WTC11 (cell line): ENCODE data around the gene GFOD1. TPM values are rescaled to one million over a fixed set of nuclear protein-coding genes. Genes with fewer than 3 reads are reported as not detected.
A peak's percentile ranks its signal among the peaks of the same experiment; 100 is the strongest.

Experiments used
- ATAC-seq: fragments of 200-7000 bp; cut with Tn5 transposase; 2 replicates; pipeline ENCODE4 v1.10.0; 2021; ENCODE audit warnings: mild to moderate bottlenecking, moderate library complexity
- CTCF ChIA-PET: fragments of 300-600 bp; sonication (Branson Sonifier 250); formaldehyde crosslinking; loops from one replicate; lab custom pipeline; 2021; ENCODE audit warnings: antibody characterized with exemption; lab: Charles Lee
- POLR2A ChIA-PET: fragments of 350-600 bp; sonication (Branson Sonifier 250); formaldehyde crosslinking; loops from one replicate; lab custom pipeline; 2021; ENCODE audit warnings: antibody characterized with exemption; lab: Charles Lee
- DNase-seq: peaks from one replicate; pipeline ENCODE4 v3.0.0; 2021; ENCODE audit warnings: low spot score
- H3K27ac Mint-ChIP-seq: 2 replicates; pipeline ENCODE4 v1.8.0; 2021; ENCODE audit warnings: mixed read lengths
- H3K27me3 Mint-ChIP-seq: 2 replicates; pipeline ENCODE4 v1.8.0; 2021; ENCODE audit warnings: low read depth, mild to moderate bottlenecking, moderate library complexity, mixed read lengths
- H3K36me3 Mint-ChIP-seq: 2 replicates; pipeline ENCODE4 v1.8.0; 2021; ENCODE audit warnings: mixed read lengths
- H3K4me1 Mint-ChIP-seq: 2 replicates; pipeline ENCODE4 v1.8.0; 2022; ENCODE audit warnings: mixed read lengths
- H3K4me3 Mint-ChIP-seq: 2 replicates; pipeline ENCODE4 v1.8.0; 2021; ENCODE audit warnings: mild to moderate bottlenecking, moderate library complexity, mixed read lengths
- H3K9me3 Mint-ChIP-seq: 2 replicates; pipeline ENCODE4 v1.8.0; 2021; ENCODE audit warnings: mixed read lengths
- ATF1 ChIP-seq: sonication (generic); formaldehyde crosslinking; IDR thresholded peaks from 2 replicates; pipeline ENCODE4 v1.8.1; 2023; ENCODE audit warnings: mild to moderate bottlenecking, moderate library complexity, missing genetic modification reagents
- ATF3 ChIP-seq: sonication (generic); formaldehyde crosslinking; conservative IDR thresholded peaks from 2 replicates; pipeline ENCODE4 v1.8.1; 2022; ENCODE audit warnings: mild to moderate bottlenecking, missing genetic modification reagents
- CDX4 ChIP-seq: fragments of 250-450 bp; sonication (Bioruptor Pico); IDR thresholded peaks from 2 replicates; pipeline ENCODE4 v1.9.0; 2021; ENCODE audit warnings: moderate library complexity, mild to moderate bottlenecking, inconsistent platforms, borderline replicate concordance
- CREB1 ChIP-seq: sonication (generic); formaldehyde crosslinking; IDR thresholded peaks from 2 replicates; pipeline ENCODE4 v1.8.0; 2023; ENCODE audit warnings: mild to moderate bottlenecking, missing genetic modification reagents
- E2F5 ChIP-seq: sonication (generic); formaldehyde crosslinking; IDR thresholded peaks from 2 replicates; pipeline ENCODE4 v1.8.1; 2022; ENCODE audit warnings: mild to moderate bottlenecking, moderate library complexity, missing genetic modification reagents
- ESRRA ChIP-seq: sonication (generic); formaldehyde crosslinking; IDR thresholded peaks from 2 replicates; pipeline ENCODE4 v1.8.1; 2022; ENCODE audit warnings: mild to moderate bottlenecking, missing genetic modification reagents, borderline replicate concordance
- ETV6 ChIP-seq: sonication (generic); formaldehyde crosslinking; IDR thresholded peaks from 2 replicates; pipeline ENCODE4 v1.8.1; 2022; ENCODE audit warnings: mild to moderate bottlenecking, missing genetic modification reagents
- FOXK1 ChIP-seq: sonication (generic); formaldehyde crosslinking; IDR thresholded peaks from 2 replicates; pipeline ENCODE4 v1.8.0; 2022; ENCODE audit warnings: mild to moderate bottlenecking, moderate library complexity, missing genetic modification reagents
- FOXP4 ChIP-seq: sonication (generic); formaldehyde crosslinking; IDR thresholded peaks from 2 replicates; pipeline ENCODE4 v1.8.0; 2022; ENCODE audit warnings: mild to moderate bottlenecking, missing genetic modification reagents
- GABPB1 ChIP-seq: sonication (generic); formaldehyde crosslinking; IDR thresholded peaks from 2 replicates; pipeline ENCODE4 v1.8.1; 2023; ENCODE audit warnings: mild to moderate bottlenecking, missing genetic modification reagents
- GRHL2 ChIP-seq: fragments of 250-450 bp; sonication (Bioruptor Pico); IDR thresholded peaks from 2 replicates; pipeline ENCODE4 v1.8.0; 2022; ENCODE audit warnings: mild to moderate bottlenecking, moderate library complexity; ENCODE audit not compliant: insufficient replicate concordance, severe bottlenecking
- GTF2I ChIP-seq: fragments of 250-450 bp; sonication (Bioruptor Pico); conservative IDR thresholded peaks from 2 replicates; pipeline ENCODE4 v1.4.0; 2021; ENCODE audit warnings: mild to moderate bottlenecking
- HMGA2 ChIP-seq: fragments of 250-450 bp; sonication (Bioruptor Pico); IDR thresholded peaks from 2 replicates; pipeline ENCODE4 v1.4.0; 2021; ENCODE audit warnings: mild to moderate bottlenecking, moderate library complexity
- JUN ChIP-seq: sonication (generic); formaldehyde crosslinking; IDR thresholded peaks from 2 replicates; pipeline ENCODE4 v1.8.0; 2023; ENCODE audit warnings: mild to moderate bottlenecking, missing genetic modification reagents
- MAX ChIP-seq: sonication (generic); formaldehyde crosslinking; IDR thresholded peaks from 2 replicates; pipeline ENCODE4 v1.8.0; 2022; ENCODE audit warnings: mild to moderate bottlenecking, missing genetic modification reagents
- NFATC4 ChIP-seq: fragments of 250-450 bp; sonication (Bioruptor Pico); IDR thresholded peaks from 2 replicates; pipeline ENCODE4 v1.9.0; 2021; ENCODE audit warnings: mild to moderate bottlenecking
- NR1H2 ChIP-seq: sonication (generic); formaldehyde crosslinking; IDR thresholded peaks from 2 replicates; pipeline ENCODE4 v1.9.0; 2021; ENCODE audit warnings: mild to moderate bottlenecking, moderate library complexity, missing genetic modification reagents
- NR2C2 ChIP-seq: sonication (generic); formaldehyde crosslinking; IDR thresholded peaks from 2 replicates; pipeline ENCODE4 v1.8.0; 2022; ENCODE audit warnings: mild to moderate bottlenecking, missing genetic modification reagents
- PRRX2 ChIP-seq: fragments of 250-450 bp; sonication (Bioruptor Pico); IDR thresholded peaks from 2 replicates; pipeline ENCODE4 v1.8.0; 2021; ENCODE audit warnings: mild to moderate bottlenecking
- SMAD3 ChIP-seq: sonication (generic); formaldehyde crosslinking; IDR thresholded peaks from 2 replicates; pipeline ENCODE4 v1.8.0; 2022; ENCODE audit warnings: missing genetic modification reagents, mild to moderate bottlenecking, borderline replicate concordance
- SMAD4 ChIP-seq: sonication (generic); formaldehyde crosslinking; IDR thresholded peaks from 2 replicates; pipeline ENCODE4 v1.8.0; 2022; ENCODE audit warnings: mild to moderate bottlenecking, missing genetic modification reagents
- SP1 ChIP-seq: sonication (generic); formaldehyde crosslinking; conservative IDR thresholded peaks from 2 replicates; pipeline ENCODE4 v1.8.1; 2022; ENCODE audit warnings: missing genetic modification reagents
- TEAD1 ChIP-seq: sonication (generic); formaldehyde crosslinking; IDR thresholded peaks from 2 replicates; pipeline ENCODE4 v1.8.0; 2022; ENCODE audit warnings: mild to moderate bottlenecking, missing genetic modification reagents
- TP53 ChIP-seq: sonication (generic); formaldehyde crosslinking; IDR thresholded peaks from 2 replicates; pipeline ENCODE4 v1.8.1; 2023; ENCODE audit warnings: mild to moderate bottlenecking, missing genetic modification reagents
- USF1 ChIP-seq: sonication (generic); formaldehyde crosslinking; IDR thresholded peaks from 2 replicates; pipeline ENCODE4 v1.8.0; 2022; ENCODE audit warnings: mild to moderate bottlenecking, missing genetic modification reagents
- ZNF232 ChIP-seq: sonication (generic); formaldehyde crosslinking; IDR thresholded peaks from 2 replicates; pipeline ENCODE4 v1.8.0; 2022; ENCODE audit warnings: mild to moderate bottlenecking, missing genetic modification reagents
- ZNF263 ChIP-seq: sonication (generic); formaldehyde crosslinking; IDR thresholded peaks from 2 replicates; pipeline ENCODE4 v1.8.1; 2022; ENCODE audit warnings: low read depth, mild to moderate bottlenecking, moderate library complexity, missing genetic modification reagents
- ZNF317 ChIP-seq: sonication (generic); formaldehyde crosslinking; IDR thresholded peaks from 2 replicates; pipeline ENCODE4 v1.8.1; 2023; ENCODE audit warnings: low read depth, mild to moderate bottlenecking, moderate library complexity, missing genetic modification reagents, borderline replicate concordance
- ZNF512 ChIP-seq: sonication (generic); formaldehyde crosslinking; IDR thresholded peaks from 2 replicates; pipeline ENCODE4 v1.8.1; 2022; ENCODE audit warnings: missing genetic modification reagents, borderline replicate concordance
- ZNF671 ChIP-seq: fragments of 250-450 bp; sonication (Bioruptor Pico); IDR thresholded peaks from 2 replicates; pipeline ENCODE4 v1.8.0; 2021; ENCODE audit warnings: mild to moderate bottlenecking
- total RNA-seq: library from RNA; stranded (reverse); gene quantifications from 3 replicates; pipeline ENCODE4 v1.2.3, GENCODE V29; 2021

Gene GFOD1
- total RNA-seq, 1 experiment from 2014 or later: 8.5 TPM

GRCh38 chr6:13417431-13417830, 70.0 kb downstream of the GFOD1 start:
- no peak for TF ChIP-seq FOXK1 (CRISPR knock-in tag)
- TF ChIP-seq NR1H2 (CRISPR knock-in tag): no peak
- no peak for TF ChIP-seq TP53 (CRISPR knock-in tag)
- TF ChIP-seq ZNF232 (CRISPR knock-in tag): no peak
- no peak for TF ChIP-seq SMAD3
- TF ChIP-seq NR2C2 (CRISPR knock-in tag): no peak
- TF ChIP-seq USF1 (CRISPR knock-in tag): no peak
- no peak for TF ChIP-seq NFATC4 (CRISPR knock-in tag)
- no peak for TF ChIP-seq GRHL2 (CRISPR knock-in tag)
- TF ChIP-seq E2F5: no peak
- TF ChIP-seq ETV6 (CRISPR knock-in tag): no peak
- TF ChIP-seq CDX4 (CRISPR knock-in tag): no peak
- TF ChIP-seq HMGA2 (CRISPR knock-in tag): no peak
- no peak for TF ChIP-seq ATF3
- no peak for TF ChIP-seq SMAD4 (CRISPR knock-in tag)
- no peak for TF ChIP-seq GABPB1 (CRISPR knock-in tag)
- no peak for TF ChIP-seq ZNF512 (CRISPR knock-in tag)
- TF ChIP-seq ZNF317 (CRISPR knock-in tag): no peak
- TF ChIP-seq FOXP4 (CRISPR knock-in tag): no peak
- no peak for TF ChIP-seq PRRX2 (CRISPR knock-in tag)
- ChIA-PET CTCF (interaction anchor here (1.9 kb wide), 1 partner anchor 12 kb away, joined by 5 read pairs; no protein-coding TSS in a partner anchor), POLR2A (no interaction called here)
- H3K27ac Mint-ChIP-seq: no peak overlapping the region; the same call in 1 of the 2 replicates
- no peak for ATAC-seq
- peaks cover 8% of the 10 kb centered on the region for H3K9me3 Mint-ChIP-seq
- DNase-seq: no peak
- no peak overlapping the region for H3K4me3 Mint-ChIP-seq
- no peaks in the 10 kb centered on the region for H3K27me3 Mint-ChIP-seq
- peaks cover 4% of the 10 kb centered on the region for H3K36me3 Mint-ChIP-seq
- H3K4me1 Mint-ChIP-seq: peaks cover 62% of the 10 kb centered on the region

GRCh38 chr6:13415283-13415682, 72.1 kb downstream of the GFOD1 start:
- peak overlapping the region; percentile 6; the same call in 1 of the 2 replicates for H3K27ac Mint-ChIP-seq
- peaks cover 49% of the 10 kb centered on the region for H3K4me1 Mint-ChIP-seq
- peaks cover 4% of the 10 kb centered on the region for H3K36me3 Mint-ChIP-seq
- TF ChIP-seq ZNF317 (CRISPR knock-in tag) (no peak), SMAD3 (no peak), GTF2I (CRISPR knock-in tag) (no peak), GABPB1 (CRISPR knock-in tag) (no peak), SP1 (CRISPR knock-in tag) (no peak), CREB1 (CRISPR knock-in tag) (no peak), MAX (CRISPR knock-in tag) (no peak), ESRRA (CRISPR knock-in tag) (no peak), JUN (CRISPR knock-in tag) (no peak), CDX4 (CRISPR knock-in tag) (no peak), ZNF671 (CRISPR knock-in tag) (no peak), ATF1 (CRISPR knock-in tag) (no peak), ZNF263 (CRISPR knock-in tag) (no peak), USF1 (CRISPR knock-in tag) (no peak), TEAD1 (CRISPR knock-in tag) (no peak)

More at GRCh38 chr6:13415283-13415682, 72.1 kb downstream of the GFOD1 start:
- no peak for DNase-seq
- Mint-ChIP-seq H3K27me3 (no peaks in the 10 kb centered on the region; the same call in 1 of the 2 replicates), H3K4me3 (no peak overlapping the region), H3K9me3 (peaks cover 12% of the 10 kb centered on the region)
- POLR2A ChIA-PET: no interaction called here
- CTCF ChIA-PET: interaction anchor here (1.1 to 1.6 kb wide), 2 partner anchors 14 to 17 kb away, joined by 3 to 4 read pairs; no protein-coding TSS in a partner anchor
- no peak for ATAC-seq
